Neural progenitor cell (in vitro differentiated cells): ENCODE measurements around the gene GAS6. TPM values are rescaled to one million over a fixed set of nuclear protein-coding genes. Genes with fewer than 3 reads are reported as not detected.

ENCODE experiments used
- DNase-seq: peaks from one replicate; pipeline ENCODE4 v3.0.0-alpha.2; 2016; ENCODE audit warnings: low spot score
- H2AFZ ChIP-seq: fragments of 200-600 bp; sonication (generic); replicated peaks from 2 replicates; pipeline ENCODE4 v1.6.1; 2016; ENCODE audit warnings: antibody characterized with exemption
- H3F3A ChIP-seq: fragments of 200-600 bp; sonication (generic); 2 replicates; pipeline ENCODE4 v1.6.1; 2016; ENCODE audit warnings: antibody characterized with exemption, low read depth
- H3K27ac ChIP-seq: fragments of 200-600 bp; sonication (generic); 2 replicates; pipeline ENCODE4 v1.5.1; 2016; ENCODE audit warnings: mild to moderate bottlenecking
- H3K27me3 ChIP-seq: fragments of 200-600 bp; sonication (generic); 2 replicates; pipeline ENCODE4 v1.6.1; 2016; ENCODE audit warnings: mild to moderate bottlenecking, moderate library complexity
- H3K36me3 ChIP-seq: fragments of 200-600 bp; sonication (generic); 2 replicates; pipeline ENCODE4 v1.5.1; 2016
- H3K4me1 ChIP-seq: fragments of 200-600 bp; sonication (generic); 2 replicates; pipeline ENCODE4 v1.6.1; 2016; ENCODE audit warnings: mixed run types
- H3K4me2 ChIP-seq: fragments of 200-600 bp; sonication (generic); 2 replicates; pipeline ENCODE4 v1.6.1; 2016
- H3K4me3 ChIP-seq: fragments of 200-600 bp; sonication (generic); 2 replicates; pipeline ENCODE4 v1.5.1; 2016
- H3K79me2 ChIP-seq: fragments of 200-600 bp; sonication (generic); 2 replicates; pipeline ENCODE4 v1.6.1; 2016; ENCODE audit warnings: low read depth
- H3K9ac ChIP-seq: fragments of 200-600 bp; sonication (generic); 2 replicates; pipeline ENCODE4 v1.6.1; 2016
- H3K9me3 ChIP-seq: fragments of 200-600 bp; sonication (generic); 2 replicates; pipeline ENCODE4 v1.5.1; 2016; ENCODE audit warnings: low read depth
- H4K20me1 ChIP-seq: fragments of 200-600 bp; sonication (generic); 2 replicates; pipeline ENCODE4 v1.6.1; 2016; ENCODE audit warnings: low read depth
- H3K27ac Mint-ChIP-seq: 3 replicates; pipeline ENCODE4 v1.8.0; 2021; ENCODE audit warnings: mixed read lengths
- H3K27me3 Mint-ChIP-seq: 2 replicates; pipeline ENCODE4 v1.8.0; 2022; ENCODE audit warnings: low read depth, mild to moderate bottlenecking, inconsistent platforms, moderate library complexity, mixed read lengths; ENCODE audit not compliant: insufficient read depth
- H3K36me3 Mint-ChIP-seq: 3 replicates; pipeline ENCODE4 v1.8.0; 2021; ENCODE audit warnings: mixed read lengths
- H3K4me1 Mint-ChIP-seq: 3 replicates; pipeline ENCODE4 v1.8.0; 2021; ENCODE audit warnings: mixed read lengths
- H3K4me3 Mint-ChIP-seq: 3 replicates; pipeline ENCODE4 v1.8.0; 2021; ENCODE audit warnings: mild to moderate bottlenecking, moderate library complexity, mixed read lengths
- H3K9me3 Mint-ChIP-seq: 3 replicates; pipeline ENCODE4 v1.8.0; 2020; ENCODE audit warnings: mixed read lengths
- CTCF ChIP-seq: fragments of 200-600 bp; sonication (generic); IDR thresholded peaks from 2 replicates; pipeline ENCODE4 v1.5.1; 2017; ENCODE audit warnings: antibody characterized with exemption, mild to moderate bottlenecking
- EZH2 ChIP-seq: fragments of 200-600 bp; sonication (generic); IDR thresholded peaks from 2 replicates; pipeline ENCODE4 v1.6.1; 2017; ENCODE audit warnings: antibody characterized with exemption, mild to moderate bottlenecking, moderate library complexity
- EZH2phosphoT487 ChIP-seq: fragments of 200-600 bp; sonication (generic); IDR thresholded peaks from 2 replicates; pipeline ENCODE4 v1.6.1; 2017; ENCODE audit warnings: antibody characterized with exemption
- total RNA-seq: library from RNA; depleted of rRNA; stranded (reverse); fragments of >200 nt; gene quantifications from 2 replicates; pipeline ENCODE4 v1.2.3, GENCODE V29; 2015; ENCODE audit warnings: low replicate concordance

Gene GAS6
- total RNA-seq, 1 donor from 2014 or later: 12.8 TPM

- H3K27me3 Mint-ChIP-seq: peaks cover 5% of the 10 kb centered on the region
- no peak for DNase-seq
- Histone ChIP-seq H3K79me2 (no peaks in the 10 kb centered on the region), H3K4me3 (no peak overlapping the region), H3K36me3 (no peaks in the 10 kb centered on the region), H3K9ac (no peak overlapping the region), H3K9me3 (no peaks in the 10 kb centered on the region), H3K4me2 (no peak overlapping the region), H3K27ac (no peak overlapping the region), H4K20me1 (no peaks in the 10 kb centered on the region), H2AFZ (no peak overlapping the region), H3K4me1 (no peaks in the 10 kb centered on the region), H3F3A (no peaks in the 10 kb centered on the region), H3K27me3 (no peaks in the 10 kb centered on the region)
- H3K27ac Mint-ChIP-seq: no peak overlapping the region
- peaks cover 5% of the 10 kb centered on the region for H3K36me3 Mint-ChIP-seq
- no peak overlapping the region for H3K4me3 Mint-ChIP-seq
- no peak for TF ChIP-seq EZH2
- no peak for TF ChIP-seq CTCF
- TF ChIP-seq EZH2phosphoT487: no peak
- peaks cover 7% of the 10 kb centered on the region for H3K4me1 Mint-ChIP-seq
- no peaks in the 10 kb centered on the region for H3K9me3 Mint-ChIP-seq
Observed at GRCh38 chr13:113845723-113846635, 17.9 kb downstream of the GAS6 start.

- no peaks in the 10 kb centered on the region for H3K36me3 ChIP-seq
- H2AFZ ChIP-seq: no peak overlapping the region
- H3K4me2 ChIP-seq: no peak overlapping the region
- no peaks in the 10 kb centered on the region for H3F3A ChIP-seq
- H3K27ac ChIP-seq: no peak overlapping the region
- H3K27me3 ChIP-seq: no peaks in the 10 kb centered on the region
- Mint-ChIP-seq H3K4me3 (no peak overlapping the region), H3K27ac (no peak overlapping the region), H3K4me1 (peaks cover 7% of the 10 kb centered on the region), H3K36me3 (peaks cover 5% of the 10 kb centered on the region), H3K9me3 (no peaks in the 10 kb centered on the region), H3K27me3 (peaks cover 5% of the 10 kb centered on the region)
- DNase-seq: no peak
- H3K79me2 ChIP-seq: no peaks in the 10 kb centered on the region
- H3K4me3 ChIP-seq: no peak overlapping the region
- no peaks in the 10 kb centered on the region for H3K9me3 ChIP-seq
- TF ChIP-seq EZH2phosphoT487 (no peak), EZH2 (no peak), CTCF (no peak)
- H4K20me1 ChIP-seq: no peaks in the 10 kb centered on the region
- H3K9ac ChIP-seq: no peak overlapping the region
- no peaks in the 10 kb centered on the region for H3K4me1 ChIP-seq
Observed at GRCh38 chr13:113845055-113845454, 18.8 kb downstream of the GAS6 start.

DNA sequence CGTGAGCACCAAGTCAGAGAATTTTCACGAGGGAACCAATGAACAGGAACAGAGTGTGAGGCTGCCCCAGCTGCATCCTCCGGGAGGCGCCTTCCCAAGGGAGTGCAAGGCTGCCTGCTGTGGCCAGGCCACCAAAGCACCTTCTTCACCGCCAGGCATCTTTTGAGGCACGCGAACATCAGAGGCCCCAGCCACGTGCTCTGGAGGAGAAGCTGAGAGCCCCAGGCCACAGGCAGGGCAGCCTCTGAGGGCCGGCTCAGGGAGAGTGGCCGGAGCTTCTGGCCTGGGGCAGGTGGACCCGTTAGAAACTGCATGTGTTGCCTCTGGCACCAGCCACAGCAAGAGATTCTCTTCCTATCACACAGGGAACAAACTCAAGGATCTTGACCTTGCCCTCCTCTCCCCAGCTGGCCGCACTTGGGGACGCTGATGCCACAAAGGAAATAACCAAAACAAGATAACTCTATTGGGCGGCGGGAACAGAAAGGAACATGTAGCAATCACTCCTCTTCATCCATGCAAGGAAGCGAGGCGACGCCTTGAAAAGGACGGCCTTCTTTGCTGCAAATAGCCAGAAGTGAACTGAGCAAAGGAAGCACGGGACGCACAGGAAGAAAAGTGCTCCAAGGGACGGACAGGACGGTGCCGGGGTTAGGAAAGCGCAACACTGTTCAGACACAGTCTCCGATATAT, 19.9 kb downstream of the GAS6 start:
- no peaks in the 10 kb centered on the region for H3K4me1 ChIP-seq
- H3K36me3 ChIP-seq: no peaks in the 10 kb centered on the region
- H3F3A ChIP-seq: no peaks in the 10 kb centered on the region
- no peaks in the 10 kb centered on the region for H4K20me1 ChIP-seq
- TF ChIP-seq EZH2phosphoT487: no peak
- TF ChIP-seq CTCF: peak; percentile 10
- no peak for TF ChIP-seq EZH2
- no peaks in the 10 kb centered on the region for H3K79me2 ChIP-seq
- Mint-ChIP-seq H3K4me3 (peak overlapping the region; percentile 2), H3K4me1 (peaks cover 7% of the 10 kb centered on the region), H3K9me3 (no peaks in the 10 kb centered on the region), H3K36me3 (peaks cover 5% of the 10 kb centered on the region), H3K27me3 (peaks cover 4% of the 10 kb centered on the region), H3K27ac (peak overlapping the region; percentile 16)
- H2AFZ ChIP-seq: no peak overlapping the region
- H3K27ac ChIP-seq: no peak overlapping the region
- no peak overlapping the region for H3K4me3 ChIP-seq
- H3K4me2 ChIP-seq: no peak overlapping the region
- no peak for DNase-seq
- H3K27me3 ChIP-seq: no peaks in the 10 kb centered on the region
- no peaks in the 10 kb centered on the region for H3K9me3 ChIP-seq
- no peak overlapping the region for H3K9ac ChIP-seq
